ENCODE results near the gene ZNF805. TPM values are rescaled to one million over a fixed set of nuclear protein-coding genes. Genes with fewer than 3 reads are reported as not detected.
"Not testable (repeated sequence)": the region's sequence is repeated elsewhere in the genome, so short reads cannot be mapped to it uniquely, and the experiment has no call there.

The ZNF805 gene
- polyA plus RNA-seq, 6 donors from 2014 or later, result 3.4 to 5.9 (median 4.7) TPM; not detected in 1

- H3K4me1 Mint-ChIP-seq, result peaks cover 20 to 41% (median 32%) of the 10 kb centered on the region in 3 donors
- ATAC-seq (ENCODE audit: low read depth in 2 of 2), result no peak
- no peaks in the 10 kb centered on the region for H3K27me3 Mint-ChIP-seq
- peaks cover 13 to 17% of the 10 kb centered on the region in 2 donors for H3K36me3 Mint-ChIP-seq
- peak overlapping the region; percentile 91 to 97 (median 95) for H3K4me3 Mint-ChIP-seq
- peaks cover 0 to 3% (median 0%) of the 10 kb centered on the region in 7 donors for H3K9me3 Mint-ChIP-seq
- no peak for DNase-seq
- peak overlapping the region; percentile 76 to 99 (median 95) for H3K27ac Mint-ChIP-seq
Measured at GRCh38 chr19:57241176-57241575, 744 bp downstream of the ZNF805 start.

GRCh38 chr19:57242821-57243220 is 2.4 kb downstream of the ZNF805 start:
- Mint-ChIP-seq H3K4me3 (peak overlapping the region in 2 of 8 donors; percentile 57 to 94), H3K4me1 (peaks cover 20 to 41% (median 32%) of the 10 kb centered on the region in 3 donors), H3K27me3 (no peaks in the 10 kb centered on the region), H3K36me3 (peaks cover 13 to 17% of the 10 kb centered on the region in 2 donors), H3K27ac (peak overlapping the region in 2 of 6 donors; percentile 41 to 68), H3K9me3 (peaks cover 0 to 3% (median 0%) of the 10 kb centered on the region in 7 donors)
- no peak for ATAC-seq (ENCODE audit: low read depth in 2 of 2)
- no peak for DNase-seq

GRCh38 chr19:57244513-57244912 is 4.1 kb downstream of the ZNF805 start:
- Mint-ChIP-seq H3K27ac (peak overlapping the region in 2 of 6 donors; percentile 14 to 86), H3K36me3 (peaks cover 13 to 17% of the 10 kb centered on the region in 2 donors), H3K4me1 (peaks cover 20 to 41% (median 32%) of the 10 kb centered on the region in 3 donors), H3K4me3 (peak overlapping the region in 1 of 8 donors; percentile 30), H3K27me3 (no peaks in the 10 kb centered on the region), H3K9me3 (peaks cover 0 to 3% (median 0%) of the 10 kb centered on the region in 7 donors)
- no peak for ATAC-seq (ENCODE audit: low read depth in 2 of 2)
- no peak for DNase-seq

GRCh38 chr19:57245066-57245465 is 4.6 kb downstream of the ZNF805 start:
- Mint-ChIP-seq H3K9me3 (peaks cover 0 to 2% (median 0%) of the 10 kb centered on the region in 7 donors), H3K36me3 (peaks cover 16 to 20% of the 10 kb centered on the region in 2 donors)

GRCh38 chr19:57245959-57246358 is 5.5 kb downstream of the ZNF805 start:
- Mint-ChIP-seq H3K9me3 (no peaks in the 10 kb centered on the region), H3K4me3 (no peak overlapping the region), H3K36me3 (peaks cover 24 to 26% of the 10 kb centered on the region in 2 donors), H3K4me1 (peaks cover 19 to 33% (median 32%) of the 10 kb centered on the region in 3 donors), H3K27me3 (no peaks in the 10 kb centered on the region), H3K27ac (no peak overlapping the region)
- no peak for DNase-seq
- no peak for ATAC-seq (ENCODE audit: low read depth in 2 of 2)

More at GRCh38 chr19:57245066-57245465, 4.6 kb downstream of the ZNF805 start:
- Mint-ChIP-seq H3K27ac (peak overlapping the region in 4 of 6 donors; percentile 14 to 88 (median 76)), H3K4me1 (peaks cover 18 to 37% (median 33%) of the 10 kb centered on the region in 3 donors), H3K27me3 (no peaks in the 10 kb centered on the region), H3K4me3 (peak overlapping the region in 1 of 8 donors; percentile 61)
- DNase-seq (no peak), ATAC-seq (ENCODE audit: low read depth in 2 of 2) (no peak)

- ATAC-seq (ENCODE audit: low read depth in 2 of 2) (no peak), DNase-seq (no peak)
- Mint-ChIP-seq H3K4me3 (no peak overlapping the region), H3K9me3 (no peaks in the 10 kb centered on the region), H3K27me3 (no peaks in the 10 kb centered on the region), H3K4me1 (peaks cover 10 to 14% (median 12%) of the 10 kb centered on the region in 3 donors), H3K27ac (no peak overlapping the region), H3K36me3 (peaks cover 39 to 43% of the 10 kb centered on the region in 2 donors)
Measured at GRCh38 chr19:57248646-57249045, 8.2 kb downstream of the ZNF805 start.

- Mint-ChIP-seq H3K4me1 (peaks cover 9 to 14% (median 10%) of the 10 kb centered on the region in 3 donors), H3K4me3 (no peak overlapping the region), H3K9me3 (no peaks in the 10 kb centered on the region), H3K36me3 (peaks cover 46 to 50% of the 10 kb centered on the region in 2 donors), H3K27ac (no peak overlapping the region), H3K27me3 (no peaks in the 10 kb centered on the region)
- DNase-seq, result no peak
- ATAC-seq (ENCODE audit: low read depth in 2 of 2), result no peak
Measured at GRCh38 chr19:57249329-57249728, 8.9 kb downstream of the ZNF805 start.

GRCh38 chr19:57253767-57254166 is 13.3 kb downstream of the ZNF805 start:
- Mint-ChIP-seq H3K36me3 (peaks cover 34 to 44% of the 10 kb centered on the region in 2 donors), H3K4me1 (peaks cover 2 to 15% (median 9%) of the 10 kb centered on the region in 3 donors), H3K4me3 (peak overlapping the region in 1 of 8 donors; percentile 33)
- not testable (repeated sequence) for H3K27me3 Mint-ChIP-seq; H3K27ac Mint-ChIP-seq; ATAC-seq (ENCODE audit: low read depth in 2 of 2); DNase-seq; H3K9me3 Mint-ChIP-seq

GRCh38 chr19:57262044-57262443 is 21.6 kb downstream of the ZNF805 start:
- ATAC-seq (ENCODE audit: low read depth in 2 of 2) (no peak), DNase-seq (no peak)
- H3K36me3 Mint-ChIP-seq, result peaks cover 21% of the 10 kb centered on the region in 2 donors
- H3K27me3 Mint-ChIP-seq, result no peaks in the 10 kb centered on the region
- H3K9me3 Mint-ChIP-seq, result peaks cover 0 to 10% (median 0%) of the 10 kb centered on the region in 7 donors
- H3K4me3 Mint-ChIP-seq, result no peak overlapping the region
- H3K27ac Mint-ChIP-seq, result no peak overlapping the region
- peaks cover 5 to 28% (median 21%) of the 10 kb centered on the region in 3 donors for H3K4me1 Mint-ChIP-seq

- Mint-ChIP-seq H3K27ac (no peak overlapping the region), H3K4me1 (peaks cover 5 to 28% (median 17%) of the 10 kb centered on the region in 3 donors), H3K36me3 (peaks cover 21 to 22% of the 10 kb centered on the region in 2 donors), H3K27me3 (no peaks in the 10 kb centered on the region), H3K9me3 (peaks cover 0 to 10% (median 0%) of the 10 kb centered on the region in 7 donors), H3K4me3 (no peak overlapping the region)
- ATAC-seq (ENCODE audit: low read depth in 2 of 2) (no peak), DNase-seq (no peak)
Measured at GRCh38 chr19:57263244-57263741, 22.9 kb downstream of the ZNF805 start.

GRCh38 chr19:57267291-57267690 is 26.9 kb downstream of the ZNF805 start:
- H3K9me3 Mint-ChIP-seq, result peaks cover 0 to 3% (median 0%) of the 10 kb centered on the region in 7 donors
- no peak overlapping the region for H3K27ac Mint-ChIP-seq
- H3K27me3 Mint-ChIP-seq, result no peaks in the 10 kb centered on the region
- ATAC-seq (ENCODE audit: low read depth in 2 of 2) (no peak), DNase-seq (no peak)
- H3K4me3 Mint-ChIP-seq, result no peak overlapping the region
- H3K36me3 Mint-ChIP-seq, result peaks cover 8 to 9% of the 10 kb centered on the region in 2 donors
- peaks cover 12 to 23% (median 20%) of the 10 kb centered on the region in 3 donors for H3K4me1 Mint-ChIP-seq

GRCh38 chr19:57269515-57270250 is 29.3 kb downstream of the ZNF805 start:
- peak overlapping the region in 4 of 8 donors; percentile 6 to 65 (median 35) for H3K4me3 Mint-ChIP-seq
- peak; percentile 35 to 73 for ATAC-seq (ENCODE audit: low read depth in 2 of 2)
- DNase-seq, result no peak
- peaks cover 0 to 3% (median 0%) of the 10 kb centered on the region in 7 donors for H3K9me3 Mint-ChIP-seq
- no peaks in the 10 kb centered on the region for H3K27me3 Mint-ChIP-seq
- H3K27ac Mint-ChIP-seq, result peak overlapping the region in 2 of 6 donors; percentile 62 to 90
- H3K36me3 Mint-ChIP-seq, result peaks cover 9 to 16% of the 10 kb centered on the region in 2 donors
- H3K4me1 Mint-ChIP-seq, result peaks cover 10 to 19% (median 16%) of the 10 kb centered on the region in 3 donors

GRCh38 chr19:57271280-57271679 is 30.8 kb downstream of the ZNF805 start:
- no peak for DNase-seq
- Mint-ChIP-seq H3K4me3 (peak overlapping the region in 1 of 8 donors; percentile 16), H3K27me3 (no peaks in the 10 kb centered on the region), H3K36me3 (peaks cover 8 to 16% of the 10 kb centered on the region in 2 donors), H3K4me1 (peaks cover 8 to 15% (median 10%) of the 10 kb centered on the region in 3 donors), H3K27ac (no peak overlapping the region), H3K9me3 (peaks cover 0 to 3% (median 0%) of the 10 kb centered on the region in 7 donors)
- no peak for ATAC-seq (ENCODE audit: low read depth in 2 of 2)
